OCI-LY7 (cell line): ENCODE data around the gene CDH2. TPM values are rescaled to one million over a fixed set of nuclear protein-coding genes. Genes with fewer than 3 reads are reported as not detected.

Source experiments
- BruUV-seq: library from RNA; stranded (reverse); fragments of 400-500 nt; replicated peaks from 2 replicates; lab custom pipeline; 2021; lab: Mats Ljungman, UMichigan
- CTCF ChIA-PET: fragments of 300-600 bp; sonication (Branson Sonifier 250); formaldehyde crosslinking; loops from one replicate; lab custom pipeline; 2022; ENCODE audit warnings: antibody characterized with exemption; ENCODE audit not compliant: unreplicated experiment; lab: Charles Lee
- POLR2A ChIA-PET: fragments of 300-600 bp; sonication (Branson Sonifier 250); formaldehyde crosslinking; loops from one replicate; lab custom pipeline; 2022; ENCODE audit warnings: antibody characterized with exemption; lab: Charles Lee
- DNase-seq: peaks from one replicate; pipeline ENCODE4 v3.0.0-alpha.2; 2015; ENCODE audit warnings: low spot score
- H2AFZ ChIP-seq: fragments of 200-600 bp; sonication (generic), shearing (Covaris generic); 2 replicates; pipeline ENCODE4 v1.6.1; 2014; ENCODE audit warnings: mild to moderate bottlenecking, antibody characterized with exemption, low read length, moderate library complexity
- H3K27ac ChIP-seq: fragments of 200-600 bp; sonication (generic); 2 replicates; pipeline ENCODE4 v1.5.1; 2014; ENCODE audit warnings: mixed run types, low read depth, mild to moderate bottlenecking, moderate library complexity, low read length, inconsistent platforms; ENCODE audit not compliant: poor library complexity, severe bottlenecking
- H3K36me3 ChIP-seq: fragments of 200-600 bp; sonication (generic); 2 replicates; pipeline ENCODE4 v1.6.1; 2014; ENCODE audit warnings: mild to moderate bottlenecking, antibody characterized with exemption, low read length, moderate library complexity, mixed read lengths; ENCODE audit not compliant: insufficient read depth
- H3K4me1 ChIP-seq: fragments of 200-600 bp; sonication (generic); 2 replicates; pipeline ENCODE4 v1.5.1; 2014; ENCODE audit warnings: mild to moderate bottlenecking, low read length; ENCODE audit not compliant: insufficient read depth, poor library complexity, severe bottlenecking
- H3K4me2 ChIP-seq: fragments of 200-600 bp; sonication (generic); 2 replicates; pipeline ENCODE4 v1.6.1; 2014; ENCODE audit warnings: mild to moderate bottlenecking, low read length
- H3K4me3 ChIP-seq: fragments of 200-600 bp; sonication (generic); 2 replicates; pipeline ENCODE4 v1.5.1; 2014; ENCODE audit warnings: mild to moderate bottlenecking, low read depth, low read length; ENCODE audit not compliant: poor library complexity, severe bottlenecking
- H3K79me2 ChIP-seq: fragments of 200-600 bp; sonication (generic); 2 replicates; pipeline ENCODE4 v1.6.1; 2016; ENCODE audit warnings: low read depth, mild to moderate bottlenecking, low read length, moderate library complexity, mixed read lengths; ENCODE audit not compliant: insufficient read depth
- H3K9me2 ChIP-seq: fragments of 200-600 bp; sonication (generic); 2 replicates; pipeline ENCODE4 v1.6.1; 2016; ENCODE audit warnings: mild to moderate bottlenecking, low read length, mixed read lengths; ENCODE audit not compliant: insufficient read depth
- H3K9me3 ChIP-seq: fragments of 200-600 bp; sonication (generic); 2 replicates; pipeline ENCODE4 v1.6.1; 2014; ENCODE audit warnings: mild to moderate bottlenecking, mixed run types, low read length, mixed read lengths
- H4K20me1 ChIP-seq: fragments of 200-600 bp; sonication (generic); 2 replicates; pipeline ENCODE4 v1.6.1; 2014; ENCODE audit warnings: mild to moderate bottlenecking, antibody characterized with exemption, low read length, moderate library complexity, mixed read lengths; ENCODE audit not compliant: insufficient read depth
- CTCF ChIP-seq: fragments of 200-600 bp; sonication (generic); conservative IDR thresholded peaks from 2 replicates; pipeline ENCODE4 v1.5.1; 2014; ENCODE audit warnings: mild to moderate bottlenecking, antibody characterized with exemption, low read length, moderate library complexity, mixed read lengths
- EZH2phosphoT487 ChIP-seq: fragments of 200-600 bp; sonication (generic); IDR thresholded peaks from 2 replicates; pipeline ENCODE4 v1.6.1; 2018; ENCODE audit warnings: low read depth, borderline replicate concordance, mild to moderate bottlenecking, mixed run types, antibody characterized with exemption, low read length, moderate library complexity, mixed read lengths
- intact Hi-C: fragments of 100-400 bp; cut with micrococcal nuclease; formaldehyde crosslinking; loops from one replicate; pipeline ENCODE4 v1.10.0; 2022; ENCODE audit not compliant: unreplicated experiment
- total RNA-seq, 2 experiments: library from RNA; depleted of rRNA in 1 of 2; stranded (reverse); fragments of >200 nt in 1 of 2; shearing (Covaris generic) in 1 of 2; gene quantifications; 2 replicates each; pipeline ENCODE4 v1.2.3, GENCODE V29; 2014 to 2022

Gene CDH2
- total RNA-seq, 2 experiments from 2014 or later = not detected

GRCh38 chr18:28127228-28127627, 49.7 kb downstream of the CDH2 start:
- no peaks in the 10 kb centered on the region for H4K20me1 ChIP-seq
- H3K36me3 ChIP-seq = no peaks in the 10 kb centered on the region
- no TSS peak for BruUV-seq
- ChIA-PET CTCF (no interaction called here), POLR2A (no interaction called here)
- TF ChIP-seq EZH2phosphoT487 (no peak), CTCF (no peak)
- H3K9me3 ChIP-seq = no peaks in the 10 kb centered on the region
- H3K4me3 ChIP-seq = no peak overlapping the region
- no peaks in the 10 kb centered on the region for H3K9me2 ChIP-seq
- H2AFZ ChIP-seq = no peak overlapping the region
- intact Hi-C loops = no loop called here
- no peak overlapping the region for H3K27ac ChIP-seq
- no peak for DNase-seq
- H3K4me1 ChIP-seq = no peaks in the 10 kb centered on the region
- H3K79me2 ChIP-seq = no peaks in the 10 kb centered on the region
- no peak overlapping the region for H3K4me2 ChIP-seq

GRCh38 chr18:28126768-28127167, 50.2 kb downstream of the CDH2 start:
- H3K79me2 ChIP-seq = no peaks in the 10 kb centered on the region
- intact Hi-C loops = no loop called here
- H4K20me1 ChIP-seq = no peaks in the 10 kb centered on the region
- H3K4me2 ChIP-seq = no peak overlapping the region
- no peaks in the 10 kb centered on the region for H3K9me2 ChIP-seq
- no peak overlapping the region for H2AFZ ChIP-seq
- H3K4me3 ChIP-seq = no peak overlapping the region
- DNase-seq = no peak
- BruUV-seq = no TSS peak
- no peaks in the 10 kb centered on the region for H3K36me3 ChIP-seq
- POLR2A ChIA-PET = no interaction called here
- no peaks in the 10 kb centered on the region for H3K9me3 ChIP-seq
- H3K27ac ChIP-seq = no peak overlapping the region
- CTCF ChIA-PET = no interaction called here
- TF ChIP-seq CTCF (no peak), EZH2phosphoT487 (no peak)
- H3K4me1 ChIP-seq = no peaks in the 10 kb centered on the region

- BruUV-seq = no TSS peak
- no peaks in the 10 kb centered on the region for H3K9me2 ChIP-seq
- no peaks in the 10 kb centered on the region for H3K36me3 ChIP-seq
- no peaks in the 10 kb centered on the region for H3K4me1 ChIP-seq
- no peak for DNase-seq
- H3K9me3 ChIP-seq = no peaks in the 10 kb centered on the region
- H2AFZ ChIP-seq = no peak overlapping the region
- TF ChIP-seq CTCF (no peak), EZH2phosphoT487 (no peak)
- H3K27ac ChIP-seq = no peak overlapping the region
- H3K4me3 ChIP-seq = no peak overlapping the region
- no peaks in the 10 kb centered on the region for H4K20me1 ChIP-seq
- intact Hi-C loops = no loop called here
- ChIA-PET POLR2A (no interaction called here), CTCF (no interaction called here)
- no peak overlapping the region for H3K4me2 ChIP-seq
- H3K79me2 ChIP-seq = no peaks in the 10 kb centered on the region
Measured at GRCh38 chr18:28125051-28125450, 51.9 kb downstream of the CDH2 start.
